GM06990 (cell line): ENCODE measurements around the gene AKAP6.
"Not testable (repeated sequence)": the region's sequence is repeated elsewhere in the genome, so short reads cannot be mapped to it uniquely, and the experiment has no call there.

Experiments used
- DNase-seq: peaks from one replicate; pipeline ENCODE4 v3.0.0-alpha.2; 2011; ENCODE audit not compliant: insufficient read length; ENCODE audit errors: extremely low read depth
- H3K27me3 ChIP-seq: replicated peaks from 2 replicates; pipeline ENCODE4 v1.6.0; 2011; ENCODE audit warnings: low read length; ENCODE audit not compliant: control insufficient read depth, insufficient read depth
- H3K36me3 ChIP-seq: 2 replicates; pipeline ENCODE4 v1.5.1; 2011; ENCODE audit warnings: low read length; ENCODE audit not compliant: control insufficient read depth, insufficient read depth
- H3K4me3 ChIP-seq: replicated peaks from 2 replicates; pipeline ENCODE4 v1.5.1; 2011; ENCODE audit warnings: low read depth, mild to moderate bottlenecking, control low read depth, low read length
- TF ChIP-seq, protein P1 (sequence below): IDR thresholded peaks from 2 replicates; pipeline ENCODE4 v1.5.1; 2011; ENCODE audit warnings: low read length, control low read depth, mild to moderate bottlenecking, inconsistent platforms; ENCODE audit not compliant: insufficient read depth, poor library complexity, severe bottlenecking

The AKAP6 gene

DNA sequence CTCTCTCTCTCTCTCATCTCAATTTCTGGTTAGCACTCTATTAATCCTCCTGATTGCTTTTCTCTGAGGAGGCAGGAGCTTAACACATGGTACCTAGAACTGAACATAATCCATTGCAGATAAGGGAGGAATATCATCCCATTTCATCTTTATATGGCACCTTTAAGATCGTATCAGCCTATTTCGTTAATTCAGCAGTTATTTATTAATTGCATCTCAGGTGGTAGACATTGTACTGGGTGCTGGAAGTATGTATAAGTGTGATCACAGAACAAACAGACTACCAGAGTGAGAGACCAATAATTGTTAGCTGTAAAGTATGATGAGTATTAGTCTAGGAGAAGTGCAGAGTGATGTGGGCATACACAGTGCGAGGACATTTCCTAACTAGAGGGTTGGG is 39.0 kb downstream of the AKAP6 start:
- no peak overlapping the region for H3K4me3 ChIP-seq
- H3K36me3 ChIP-seq: no peaks in the 10 kb centered on the region
- DNase-seq: no peak
- TF ChIP-seq, protein P1, sequence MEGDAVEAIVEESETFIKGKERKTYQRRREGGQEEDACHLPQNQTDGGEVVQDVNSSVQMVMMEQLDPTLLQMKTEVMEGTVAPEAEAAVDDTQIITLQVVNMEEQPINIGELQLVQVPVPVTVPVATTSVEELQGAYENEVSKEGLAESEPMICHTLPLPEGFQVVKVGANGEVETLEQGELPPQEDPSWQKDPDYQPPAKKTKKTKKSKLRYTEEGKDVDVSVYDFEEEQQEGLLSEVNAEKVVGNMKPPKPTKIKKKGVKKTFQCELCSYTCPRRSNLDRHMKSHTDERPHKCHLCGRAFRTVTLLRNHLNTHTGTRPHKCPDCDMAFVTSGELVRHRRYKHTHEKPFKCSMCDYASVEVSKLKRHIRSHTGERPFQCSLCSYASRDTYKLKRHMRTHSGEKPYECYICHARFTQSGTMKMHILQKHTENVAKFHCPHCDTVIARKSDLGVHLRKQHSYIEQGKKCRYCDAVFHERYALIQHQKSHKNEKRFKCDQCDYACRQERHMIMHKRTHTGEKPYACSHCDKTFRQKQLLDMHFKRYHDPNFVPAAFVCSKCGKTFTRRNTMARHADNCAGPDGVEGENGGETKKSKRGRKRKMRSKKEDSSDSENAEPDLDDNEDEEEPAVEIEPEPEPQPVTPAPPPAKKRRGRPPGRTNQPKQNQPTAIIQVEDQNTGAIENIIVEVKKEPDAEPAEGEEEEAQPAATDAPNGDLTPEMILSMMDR: no peak
- H3K27me3 ChIP-seq: no peaks in the 10 kb centered on the region

- Histone ChIP-seq H3K27me3 (no peaks in the 10 kb centered on the region), H3K4me3 (no peak overlapping the region), H3K36me3 (no peaks in the 10 kb centered on the region)
- DNase-seq: no peak
- TF ChIP-seq, protein P1: no peak
Measured at GRCh38 chr14:32370714-32371113, 41.6 kb downstream of the AKAP6 start.

- Histone ChIP-seq H3K27me3 (no peaks in the 10 kb centered on the region), H3K36me3 (no peaks in the 10 kb centered on the region), H3K4me3 (no peak overlapping the region)
- TF ChIP-seq, protein P1: no peak
- DNase-seq: no peak
Measured at GRCh38 chr14:32372154-32372553, 43.1 kb downstream of the AKAP6 start.

- not testable (repeated sequence) for DNase-seq, H3K27me3 ChIP-seq, H3K4me3 ChIP-seq, H3K36me3 ChIP-seq
Measured at GRCh38 chr14:32373174-32373573, 44.1 kb downstream of the AKAP6 start.

- TF ChIP-seq, protein P1: no peak
- Histone ChIP-seq H3K4me3 (no peak overlapping the region), H3K36me3 (no peaks in the 10 kb centered on the region), H3K27me3 (no peaks in the 10 kb centered on the region)
- DNase-seq: no peak
Measured at GRCh38 chr14:32374155-32374554, 45.1 kb downstream of the AKAP6 start.

DNA sequence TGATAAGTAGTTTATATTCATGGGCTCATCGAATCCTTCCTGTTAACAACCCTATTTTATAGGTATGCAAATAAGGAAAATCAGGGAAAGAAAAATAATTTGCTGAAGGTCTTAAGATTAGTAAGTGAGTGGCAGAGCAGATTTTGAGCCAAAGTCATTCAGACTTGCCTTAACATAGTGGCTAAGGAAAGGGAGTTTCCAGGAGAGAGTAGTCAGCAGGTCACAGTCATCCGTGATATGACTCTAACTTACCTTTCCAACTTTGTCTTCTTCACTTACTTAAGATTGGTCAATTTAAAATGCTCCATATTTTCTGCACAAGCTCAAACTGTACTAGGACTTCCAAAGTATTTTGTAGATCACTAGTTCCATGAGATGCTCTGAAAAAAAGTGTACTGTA is 46.6 kb downstream of the AKAP6 start:
- Histone ChIP-seq H3K36me3 (no peaks in the 10 kb centered on the region), H3K27me3 (no peaks in the 10 kb centered on the region), H3K4me3 (no peak overlapping the region)
- no peak for DNase-seq
- TF ChIP-seq, protein P1: no peak
